AML-193 (cell line): ENCODE results near the gene BTBD6.

Source experiments
- DNase-seq, 2 experiments: peaks; one replicate each; lab custom pipeline; 2025; lab: John Stamatoyannopoulos, UW

Gene BTBD6

GRCh38 chr14:105248368-105249181, at the start of gene BTBD6:
Gene BTBD6, plus strand, starts transcription at chr14:105248533. Its CDS starts 179 bp downstream, at chr14:105248712.
- no peak for DNase-seq

- DNase-seq = no peak
Measured at GRCh38 chr14:105198588-105198987, 49.7 kb upstream of the BTBD6 start.

DNA sequence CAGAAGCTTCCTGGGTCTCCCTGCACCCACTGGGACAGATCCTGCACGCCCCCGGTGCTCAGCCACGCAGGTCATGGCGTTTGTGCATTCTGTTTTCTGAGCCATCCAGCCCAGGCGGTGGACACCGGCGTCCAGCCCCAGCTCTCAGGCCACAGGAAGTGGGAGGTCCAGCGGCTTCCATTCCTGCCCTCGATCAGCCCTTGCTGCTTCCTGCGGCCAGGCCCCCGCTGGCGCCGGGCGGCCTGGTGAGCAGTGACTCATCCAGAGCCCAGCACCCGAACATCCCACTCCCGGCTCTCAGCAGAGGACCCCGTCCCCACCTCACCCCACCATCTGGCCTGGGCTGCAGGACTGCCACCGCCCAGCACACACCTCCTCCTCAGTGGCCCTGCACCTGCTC, 49.2 kb upstream of the BTBD6 start:
- no peak for DNase-seq

- DNase-seq = no peak
Measured at GRCh38 chr14:105200074-105200473, 48.3 kb upstream of the BTBD6 start.

- no peak for DNase-seq
Measured at GRCh38 chr14:105200641-105201040, 47.7 kb upstream of the BTBD6 start.

DNA sequence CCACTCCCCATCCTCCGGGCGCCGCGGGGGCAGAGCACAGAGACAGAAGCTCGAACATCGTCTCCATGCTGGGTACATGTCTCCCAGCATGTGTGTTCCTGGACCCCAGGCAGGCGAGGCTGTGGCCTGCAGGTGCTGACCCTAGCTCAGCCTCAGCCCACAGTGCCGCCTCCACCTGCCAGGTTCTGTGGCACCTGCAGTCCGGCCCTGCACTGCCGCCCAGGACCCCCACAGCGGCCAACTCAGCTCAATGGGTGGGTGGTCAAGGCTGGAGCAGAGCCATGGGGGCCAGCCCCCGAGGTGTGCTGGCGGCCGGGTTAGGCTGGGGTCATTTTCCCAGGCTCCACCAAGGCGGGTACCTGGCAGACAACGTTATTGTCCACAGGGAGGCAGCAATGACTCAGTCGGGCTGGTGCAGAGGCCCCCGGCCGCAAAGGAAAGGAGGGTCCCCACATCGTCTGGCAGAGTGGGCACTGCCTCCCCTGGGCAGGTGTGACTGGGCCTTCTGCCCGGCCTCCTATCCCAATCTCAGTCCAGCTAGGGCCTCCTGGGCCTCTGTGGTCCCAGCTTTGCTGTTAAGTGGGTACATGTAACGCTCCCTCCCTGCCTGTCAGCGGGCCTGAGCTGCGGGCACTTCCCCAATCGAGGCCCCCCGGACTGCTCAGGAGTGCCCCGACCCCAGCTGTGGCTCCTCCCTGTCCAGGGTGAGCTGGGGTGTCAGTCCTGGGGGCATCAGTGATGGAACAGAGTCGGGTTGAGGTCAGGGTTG, 47.0 kb upstream of the BTBD6 start:
- peak; percentile 24 to 40 for DNase-seq

- DNase-seq = peak; percentile 76 to 79
Measured at GRCh38 chr14:105201925-105202513, 46.3 kb upstream of the BTBD6 start.

GRCh38 chr14:105203057-105203531, 45.2 kb upstream of the BTBD6 start:
- peak; percentile 14 to 24 for DNase-seq

DNA sequence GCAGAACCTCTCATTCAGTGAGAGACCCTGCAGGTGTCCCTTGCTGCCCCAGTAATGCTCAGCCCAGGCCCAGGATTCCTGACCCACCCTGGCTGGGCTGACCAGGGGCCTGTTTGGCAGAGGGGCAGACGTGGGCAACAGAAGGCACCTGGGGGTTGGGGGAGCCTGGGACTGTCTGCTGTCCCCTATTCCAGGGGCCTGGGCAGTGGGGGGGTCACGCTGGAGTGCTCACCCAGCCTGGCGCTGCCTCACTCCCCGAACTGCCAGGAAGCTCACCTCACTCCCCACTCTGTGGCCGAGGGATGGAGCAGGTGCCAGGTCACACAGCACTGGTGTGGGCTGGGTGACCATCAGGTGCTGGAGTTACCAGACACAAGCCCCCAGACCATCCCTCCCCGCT, 44.6 kb upstream of the BTBD6 start:
- no peak for DNase-seq

DNA sequence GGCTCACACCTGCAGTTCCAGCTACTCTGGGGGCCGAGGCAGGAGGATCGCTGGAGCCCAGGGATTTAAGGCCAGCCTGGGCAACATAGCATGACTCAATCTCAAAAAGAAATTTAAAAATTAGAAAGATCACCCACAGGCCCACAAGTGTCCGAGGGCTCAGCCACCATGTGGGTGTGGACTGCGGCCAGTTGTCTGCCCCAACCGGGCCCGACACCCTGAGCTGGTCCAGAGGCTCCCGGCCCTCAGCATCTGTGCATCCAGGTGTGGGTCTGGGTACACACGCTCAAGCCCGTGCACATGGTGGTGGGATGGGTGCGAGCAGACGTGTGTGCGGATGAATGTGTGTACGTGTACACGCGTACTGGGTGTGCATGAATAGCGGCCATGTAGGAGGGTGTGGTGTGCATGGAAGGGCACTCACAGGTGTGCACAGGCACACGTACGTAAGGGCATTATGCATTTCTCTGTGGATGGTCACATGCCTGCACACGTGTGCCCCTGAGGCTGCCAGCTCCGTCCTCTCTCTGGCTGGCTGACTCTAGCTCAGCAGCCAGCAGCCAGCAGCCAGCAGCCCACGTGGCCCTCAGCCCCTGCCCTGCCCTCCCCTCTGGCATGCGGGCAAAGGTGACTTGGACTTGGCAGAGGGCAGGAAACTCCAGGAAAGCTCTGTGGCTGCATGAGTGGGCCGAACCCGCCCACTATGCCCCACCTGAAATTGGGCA, 44.0 kb upstream of the BTBD6 start:
- DNase-seq = no peak

DNA sequence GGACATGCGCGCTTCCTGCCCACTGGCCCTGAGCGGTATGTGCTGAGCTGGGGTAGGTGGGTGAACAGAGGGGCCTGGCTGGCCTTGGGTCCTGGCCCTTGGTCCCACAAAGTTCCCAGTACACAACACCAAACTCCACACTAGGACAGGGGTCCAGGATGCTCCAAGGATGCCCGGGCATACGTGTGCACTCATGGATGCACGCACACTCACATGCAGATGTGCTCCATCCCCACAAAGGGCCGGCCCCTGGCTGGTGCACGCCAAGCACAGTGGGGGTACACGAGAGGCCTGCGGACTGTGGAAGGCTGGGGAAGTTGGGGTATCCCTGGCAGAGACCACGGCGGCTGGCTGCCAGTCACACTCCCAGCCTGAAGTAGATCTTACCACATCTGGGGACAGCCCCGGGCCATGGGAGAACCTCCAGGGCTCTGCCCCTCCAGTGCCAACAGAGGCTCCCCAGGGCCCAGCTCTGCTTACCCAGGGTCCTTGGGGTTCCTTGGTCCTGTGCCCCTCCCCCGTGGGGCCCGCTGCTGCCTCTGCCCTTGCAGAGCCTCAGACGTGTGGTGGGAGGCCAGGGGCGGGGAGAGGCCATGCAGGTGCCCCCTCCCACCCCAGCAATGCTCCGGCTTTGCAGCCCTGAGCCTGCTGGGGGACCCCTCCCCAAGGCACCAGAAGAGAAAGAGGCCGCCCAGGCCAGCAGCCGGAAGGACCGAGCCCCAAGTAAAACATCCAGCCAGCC, 43.2 kb upstream of the BTBD6 start:
- no peak for DNase-seq

- DNase-seq = no peak
Measured at GRCh38 chr14:105205673-105206208, 42.6 kb upstream of the BTBD6 start.

- DNase-seq = no peak
Measured at GRCh38 chr14:105206873-105207272, 41.5 kb upstream of the BTBD6 start.

GRCh38 chr14:105207460-105207901, 40.9 kb upstream of the BTBD6 start:
- DNase-seq = no peak

GRCh38 chr14:105207996-105208737, 40.2 kb upstream of the BTBD6 start:
- DNase-seq = no peak

DNA sequence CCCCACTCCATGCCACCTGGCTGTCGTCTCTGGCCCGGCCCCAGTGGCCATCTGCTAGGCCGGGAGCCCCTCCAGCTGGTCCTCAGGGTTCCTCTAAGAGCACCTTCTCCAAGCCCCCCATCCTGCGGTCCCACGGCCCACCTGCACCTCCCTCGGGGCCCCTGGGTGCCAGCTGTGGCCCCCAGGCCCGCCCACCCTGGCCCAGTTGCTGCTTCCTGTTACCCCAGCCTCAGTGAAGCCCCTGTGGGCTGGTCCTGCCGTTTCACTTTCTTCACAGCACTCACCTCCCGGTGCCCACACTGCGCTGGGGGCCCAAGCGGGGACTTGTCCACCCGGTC, 39.6 kb upstream of the BTBD6 start:
- DNase-seq = no peak

DNA sequence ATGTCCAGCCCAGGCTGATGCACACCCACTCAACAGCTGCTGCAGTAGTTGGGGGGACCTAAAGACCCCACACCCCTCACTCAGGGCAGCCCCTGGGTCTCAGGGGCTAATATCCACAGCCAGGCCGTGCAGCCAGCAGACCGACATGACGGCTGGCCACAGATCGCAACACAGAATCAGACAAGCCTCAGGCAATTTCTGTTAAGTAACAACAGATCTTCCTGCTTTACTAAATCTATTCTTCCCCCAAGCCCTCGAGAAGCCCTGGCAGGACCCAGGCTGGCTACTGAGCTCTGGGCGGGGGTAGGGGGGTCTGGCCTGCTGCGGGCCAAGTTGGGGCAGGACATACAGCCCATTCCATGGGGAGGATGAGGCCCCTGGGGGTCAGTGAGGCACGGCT, 39.2 kb upstream of the BTBD6 start:
- no peak for DNase-seq

GRCh38 chr14:105209646-105210045, 38.7 kb upstream of the BTBD6 start:
- no peak for DNase-seq

DNA sequence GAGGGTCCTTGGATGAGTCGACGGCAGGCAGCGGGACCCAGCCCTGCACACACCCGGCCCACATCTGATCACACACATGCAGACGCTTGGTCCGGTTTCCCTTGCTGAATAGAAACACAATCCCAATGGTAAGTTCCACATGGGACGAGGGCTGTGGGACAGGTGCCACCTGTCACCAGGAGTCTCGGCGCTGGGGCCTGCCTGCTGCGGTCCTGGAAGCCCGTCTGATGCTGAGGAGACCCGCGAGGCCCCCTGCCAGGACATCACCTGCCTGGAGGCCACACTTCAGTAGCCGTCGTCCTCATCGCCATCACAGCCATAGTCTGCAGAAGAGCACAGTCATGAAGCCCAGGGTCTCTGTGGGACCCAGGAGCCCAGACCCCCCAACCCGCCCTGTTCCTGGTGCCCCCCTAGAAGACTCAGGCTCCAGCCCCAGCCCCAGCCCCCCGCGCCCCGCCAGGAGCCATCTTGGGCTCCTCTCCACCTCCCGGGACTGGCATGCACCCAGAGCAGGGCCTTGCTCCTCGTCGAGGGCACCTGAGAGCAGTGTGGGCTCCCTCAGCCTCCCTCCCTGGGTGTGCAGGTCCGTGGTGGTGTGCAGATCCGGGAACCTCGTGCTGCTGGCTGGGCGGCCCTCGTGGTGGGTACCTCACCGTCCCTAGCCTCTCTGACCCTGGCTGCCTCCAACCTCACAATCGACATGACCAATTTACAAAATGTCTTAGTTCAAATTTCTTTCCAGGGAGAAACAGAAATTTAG, 37.9 kb upstream of the BTBD6 start:
- DNase-seq = no peak
